NCI-H146 treated with DMSO at 0.1 percent for 48 hours (cell line): ENCODE measurements around the gene DENND1B.
"Not testable (repeated sequence)": the region's sequence is repeated elsewhere in the genome, so short reads cannot be mapped to it uniquely, and the experiment has no call there.

Experiments used
- DNase-seq: peaks from one replicate; lab custom pipeline; 2025; ENCODE audit not compliant: unreplicated experiment; lab: John Stamatoyannopoulos, UW

DENND1B gene

GRCh38 chr1:197633447-197634078 is 141.7 kb downstream of the DENND1B start:
- no peak for DNase-seq

GRCh38 chr1:197632651-197633050 is 142.6 kb downstream of the DENND1B start:
- no peak for DNase-seq

- DNase-seq = no peak
Observed at GRCh38 chr1:197632005-197632404, 143.3 kb downstream of the DENND1B start.

- DNase-seq = no peak
Observed at GRCh38 chr1:197622371-197622770, 152.9 kb downstream of the DENND1B start.

GRCh38 chr1:197621761-197622160 is 153.5 kb downstream of the DENND1B start:
- DNase-seq = no peak

GRCh38 chr1:197620714-197621163 is 154.5 kb downstream of the DENND1B start:
- no peak for DNase-seq

- DNase-seq = no peak
Observed at GRCh38 chr1:197619008-197619640, 156.2 kb downstream of the DENND1B start.

- DNase-seq = no peak
Observed at GRCh38 chr1:197618061-197618460, 157.2 kb downstream of the DENND1B start.

GRCh38 chr1:197615693-197616011 is 159.6 kb downstream of the DENND1B start:
- no peak for DNase-seq

GRCh38 chr1:197614916-197615692 is 160.2 kb downstream of the DENND1B start:
- peak; percentile 3 for DNase-seq

GRCh38 chr1:197606168-197606845 is 169.0 kb downstream of the DENND1B start:
- no peak for DNase-seq

- DNase-seq = no peak
Observed at GRCh38 chr1:197604302-197604701, 171.0 kb downstream of the DENND1B start.

GRCh38 chr1:197600751-197601150 is 174.5 kb downstream of the DENND1B start:
- no peak for DNase-seq

GRCh38 chr1:197599789-197600188 is 175.5 kb downstream of the DENND1B start:
- no peak for DNase-seq

- no peak for DNase-seq
Observed at GRCh38 chr1:197598935-197599334, 176.3 kb downstream of the DENND1B start.

GRCh38 chr1:197595304-197595904 is 179.9 kb downstream of the DENND1B start:
- DNase-seq = no peak

GRCh38 chr1:197590687-197591086 is 184.6 kb downstream of the DENND1B start:
- DNase-seq = no peak

- no peak for DNase-seq
Observed at GRCh38 chr1:197585809-197586208, 189.5 kb downstream of the DENND1B start.

GRCh38 chr1:197577580-197577979 is 197.7 kb downstream of the DENND1B start:
- DNase-seq = no peak

GRCh38 chr1:197575531-197575930 is 199.7 kb downstream of the DENND1B start:
- not testable (repeated sequence) for DNase-seq

- DNase-seq = no peak
Observed at GRCh38 chr1:197572169-197572568, 203.1 kb downstream of the DENND1B start.
